Stimulated activated CD4-positive, alpha-beta T cell treated with anti-CD3 and anti-CD28 coated beads, Interleukin-1b, Interleukin-23, amount 100 ng/mL, for 1 hour (primary cell): ENCODE data around the gene FNBP1.

ENCODE experiments used
- DNase-seq, 2 donors: peaks; one replicate each; pipeline ENCODE4 v3.0.0-alpha.2; 2020; ENCODE audit warnings: low read depth in 2 of 2

Gene FNBP1

GRCh38 chr9:129889941-129890717, 152.9 kb downstream of the FNBP1 start:
- peak in 1 of 2 donors; percentile 64 for DNase-seq

DNA sequence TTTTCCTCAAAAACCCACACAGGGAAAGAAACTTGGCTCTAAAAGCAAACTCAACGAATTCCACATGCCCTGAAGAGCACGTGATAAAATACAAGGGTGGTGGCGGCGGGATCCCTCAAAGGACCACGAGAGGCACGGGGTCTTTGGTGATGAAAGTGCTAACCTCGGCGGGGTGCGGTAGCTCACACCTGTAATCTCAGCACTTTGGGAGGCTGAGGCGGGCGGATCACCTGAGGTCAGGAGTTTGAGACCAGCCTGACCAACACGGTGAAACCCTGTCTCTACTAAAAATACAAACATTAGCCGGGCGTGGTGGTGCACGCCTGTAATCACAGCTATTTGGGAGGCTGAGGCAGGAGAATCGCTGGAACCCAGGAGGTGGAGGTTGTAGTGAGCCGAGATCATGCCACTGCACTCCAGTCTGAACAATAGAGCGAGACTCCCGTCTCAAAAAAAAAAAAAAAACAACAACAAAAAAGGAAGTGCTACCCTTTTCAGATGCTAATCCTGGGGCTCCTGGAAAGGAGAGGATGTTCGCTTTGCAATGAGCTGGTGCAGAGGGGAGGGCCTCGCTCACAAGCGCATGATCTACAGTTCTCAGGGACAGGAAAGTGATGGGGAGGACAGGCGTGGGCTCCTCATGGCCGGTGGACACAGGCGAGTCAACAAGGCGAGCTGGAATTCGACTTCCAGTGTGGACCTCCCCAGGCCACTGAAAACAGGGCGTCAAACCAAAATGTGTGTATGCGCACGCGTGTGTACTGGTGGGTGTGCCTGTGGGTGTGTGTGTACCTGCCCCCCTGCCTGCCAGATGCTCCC, 153.7 kb downstream of the FNBP1 start:
- DNase-seq, result no peak

DNA sequence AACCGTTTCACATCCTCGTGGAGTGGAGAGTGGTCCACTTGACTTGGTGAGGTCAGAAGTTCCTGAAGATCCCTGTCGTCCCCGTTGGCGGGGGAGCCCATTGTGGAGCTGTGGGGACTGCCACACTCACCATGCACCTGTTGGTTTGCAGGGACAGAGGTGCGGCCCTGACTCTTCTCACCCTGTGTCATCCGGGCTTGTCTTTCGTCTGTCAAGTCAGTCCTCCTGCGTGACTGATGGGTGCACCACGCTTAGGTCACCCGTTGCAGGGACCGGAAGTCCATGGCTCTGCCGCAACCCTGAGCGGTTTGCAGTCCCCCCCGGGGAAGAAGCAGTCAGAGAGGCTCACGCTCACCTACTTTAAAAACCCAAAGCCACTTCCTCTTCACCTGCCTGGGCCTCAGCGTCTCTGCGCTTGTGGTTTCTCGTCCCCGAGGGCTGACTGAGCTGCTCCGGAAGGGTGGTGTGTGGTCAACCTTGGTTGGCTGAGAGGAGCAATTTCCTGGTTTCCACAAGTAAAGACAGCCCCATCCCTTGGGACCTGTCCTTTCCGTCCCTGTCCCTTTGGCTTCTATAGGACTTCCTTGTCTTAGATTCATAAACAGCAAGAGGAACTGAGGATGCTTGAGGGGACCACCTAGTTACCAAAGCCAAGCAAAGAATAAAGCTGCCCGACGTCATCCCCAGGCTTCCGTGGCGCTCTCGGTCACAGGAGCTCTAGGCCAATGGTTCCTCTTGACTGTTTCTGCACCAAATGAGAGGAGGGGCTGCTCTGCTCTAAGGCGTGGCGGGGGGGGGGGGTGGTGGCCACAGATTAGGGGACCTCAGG, 154.5 kb downstream of the FNBP1 start:
- peak; percentile 53 to 79 for DNase-seq

DNA sequence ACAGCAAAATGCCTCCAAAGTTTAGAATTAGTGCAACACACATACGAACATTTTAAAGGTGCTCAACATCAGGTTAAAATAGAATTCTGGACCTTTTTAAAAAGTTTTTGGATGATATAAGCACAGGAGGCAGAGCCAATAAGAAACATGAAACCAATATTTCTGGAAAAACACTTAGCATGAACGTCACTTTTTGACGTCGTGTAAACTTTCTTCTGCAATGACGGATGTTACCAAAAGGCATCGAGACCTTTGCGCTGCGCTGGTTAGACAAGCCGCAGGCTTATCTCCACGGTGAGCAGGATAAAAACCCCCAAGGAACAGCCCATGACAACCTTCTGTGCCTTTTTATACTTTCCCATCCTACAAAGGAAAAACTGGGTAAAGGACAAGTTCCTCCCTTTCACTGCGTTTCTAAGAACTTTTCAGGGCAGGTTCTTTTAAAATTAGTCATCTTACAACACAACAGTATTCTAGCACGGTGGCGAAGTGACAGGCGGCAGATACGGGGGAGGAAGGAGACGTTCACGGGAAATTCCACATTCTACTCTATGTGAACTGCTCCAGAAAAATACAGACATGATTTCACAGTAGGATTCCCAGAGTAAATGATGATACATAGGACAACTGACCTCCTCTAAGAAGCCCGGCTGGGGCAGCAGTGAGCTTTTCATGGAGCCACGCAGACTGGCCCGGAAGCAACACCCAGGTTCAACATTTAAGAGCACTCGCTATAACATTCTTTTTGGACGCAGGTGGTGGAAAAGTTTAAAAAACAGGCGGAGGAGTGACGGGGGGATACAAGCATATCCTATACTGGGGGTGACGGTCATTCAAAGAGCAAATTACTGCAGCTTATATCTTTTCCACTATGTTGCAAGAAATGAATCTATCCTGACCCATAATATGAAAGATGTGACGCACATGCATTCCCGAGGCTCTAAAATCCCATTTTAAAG, 155.4 kb downstream of the FNBP1 start:
- DNase-seq, result no peak

GRCh38 chr9:129886226-129887174, 156.5 kb downstream of the FNBP1 start:
- DNase-seq, result no peak

- DNase-seq, result peak; percentile 81 to 90
These were observed 157.3 kb downstream of the FNBP1 start for GRCh38 chr9:129885670-129886106.

DNA sequence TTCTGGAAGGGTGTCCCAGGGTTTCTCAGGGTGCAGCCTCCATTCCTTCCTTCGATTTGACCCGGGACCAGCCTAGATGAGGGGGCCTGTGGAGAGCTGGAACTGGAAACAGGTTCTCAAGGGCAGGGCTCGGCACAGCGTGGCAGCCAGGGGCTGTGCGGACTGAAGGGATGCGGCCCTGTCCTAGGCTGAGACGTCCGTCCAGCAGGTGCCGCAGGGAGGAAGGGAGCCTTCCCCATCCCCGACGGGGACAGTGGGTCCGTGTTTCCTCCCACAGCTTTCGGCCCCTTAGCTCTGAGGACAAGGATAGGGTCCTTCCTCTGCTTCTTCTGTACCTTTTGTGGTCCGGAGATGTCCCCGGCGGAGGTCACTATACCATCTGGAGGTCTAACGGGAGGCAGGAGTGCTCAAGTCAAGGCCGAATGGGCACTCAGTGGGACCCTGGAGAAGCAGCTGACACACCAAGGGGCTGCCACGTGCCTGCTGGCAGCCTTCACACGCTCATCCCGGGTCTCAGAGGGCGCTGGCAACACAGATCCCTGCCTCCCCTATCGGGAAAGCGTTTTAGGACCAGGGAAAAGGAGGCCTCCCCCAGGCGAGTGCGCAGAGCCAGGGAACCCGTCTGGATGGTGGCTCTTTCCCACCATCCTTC, 157.8 kb downstream of the FNBP1 start:
- DNase-seq, result no peak

DNA sequence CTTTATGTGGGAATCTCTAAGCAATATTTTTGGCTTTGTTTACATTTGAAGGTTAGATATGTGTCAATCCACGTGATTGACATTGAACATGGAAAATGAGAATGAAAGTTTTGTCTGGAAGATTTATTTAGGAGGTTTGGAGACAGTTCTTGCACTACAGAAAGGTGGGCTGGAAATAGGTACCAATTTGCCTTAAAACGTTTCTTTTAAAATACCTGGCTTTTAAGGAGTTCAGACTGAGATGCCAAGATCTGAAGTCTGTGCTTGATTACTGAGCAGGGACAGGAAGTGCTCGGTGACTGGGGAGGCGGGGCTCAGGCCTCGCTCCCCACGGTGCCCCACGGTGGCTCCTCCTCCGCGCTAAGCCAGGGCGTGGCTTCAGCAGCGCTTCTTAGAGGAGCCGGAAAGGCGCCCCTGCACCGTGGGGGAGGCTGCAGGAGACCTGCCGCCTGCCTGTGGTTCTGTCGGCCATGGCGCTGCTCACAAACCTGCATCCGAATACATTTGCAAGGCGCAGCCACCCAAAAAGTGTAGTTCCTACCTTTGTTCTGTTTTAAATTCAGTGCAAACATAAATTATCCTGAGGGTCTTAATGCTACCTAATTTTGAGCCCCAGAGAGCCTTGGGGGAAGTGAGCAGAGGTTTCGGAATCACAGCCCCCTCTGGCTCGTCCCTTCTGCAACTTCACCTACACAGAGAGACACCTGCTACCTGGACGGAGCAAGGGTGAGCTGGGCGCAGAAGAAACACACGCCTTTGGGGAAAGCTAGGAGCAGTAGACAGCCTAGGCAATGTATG, 158.6 kb downstream of the FNBP1 start:
- peak; percentile 87 to 92 for DNase-seq

GRCh38 chr9:129881547-129882324, 161.3 kb downstream of the FNBP1 start:
- DNase-seq, result no peak

DNA sequence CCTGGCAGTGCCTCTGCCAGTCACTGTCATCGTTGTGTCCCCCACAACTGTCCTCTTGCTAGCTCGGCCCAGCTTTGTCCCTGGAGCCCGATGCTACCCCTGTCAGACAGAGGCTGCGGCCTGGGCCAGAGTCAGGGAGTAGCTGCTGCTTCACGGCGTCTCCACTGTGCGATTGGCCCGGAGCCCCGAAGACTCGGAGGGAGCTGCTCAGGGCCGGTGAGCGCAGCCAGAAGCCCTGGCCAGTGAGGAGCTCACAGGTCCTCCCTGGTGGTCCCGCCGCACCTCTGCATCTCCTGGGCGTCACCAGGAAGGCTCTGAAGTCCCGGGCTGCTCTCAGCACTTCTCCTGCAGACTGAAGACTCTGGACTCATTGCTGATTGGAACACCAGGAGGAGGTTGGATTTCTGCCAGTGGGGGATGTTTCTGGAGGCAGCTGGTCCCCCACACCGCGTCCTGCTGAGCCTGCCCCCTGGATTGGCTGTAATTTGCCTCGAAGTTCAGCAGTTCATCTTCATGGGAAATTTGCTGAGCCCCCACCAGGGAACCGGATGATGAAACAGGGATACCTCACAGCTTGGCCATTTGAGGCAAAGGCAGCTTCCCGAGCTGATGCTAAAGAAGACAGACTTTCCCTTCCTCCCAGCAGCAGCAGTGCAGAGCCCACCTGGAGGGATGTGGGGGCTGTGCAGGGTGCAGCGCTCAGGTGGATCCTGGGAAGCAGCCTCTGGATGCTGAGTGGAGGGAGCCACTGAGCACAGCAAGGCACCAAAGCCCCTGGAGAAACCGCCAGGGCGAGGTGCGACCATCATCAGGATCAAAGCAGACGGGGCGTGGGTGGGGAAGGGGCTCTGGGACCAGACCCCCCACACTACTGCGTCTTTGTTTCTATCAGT, 162.1 kb downstream of the FNBP1 start:
- no peak for DNase-seq

- no peak for DNase-seq
These were observed 162.9 kb downstream of the FNBP1 start for GRCh38 chr9:129879991-129880653.

- DNase-seq, result no peak
These were observed 163.8 kb downstream of the FNBP1 start for GRCh38 chr9:129879103-129879699.

DNA sequence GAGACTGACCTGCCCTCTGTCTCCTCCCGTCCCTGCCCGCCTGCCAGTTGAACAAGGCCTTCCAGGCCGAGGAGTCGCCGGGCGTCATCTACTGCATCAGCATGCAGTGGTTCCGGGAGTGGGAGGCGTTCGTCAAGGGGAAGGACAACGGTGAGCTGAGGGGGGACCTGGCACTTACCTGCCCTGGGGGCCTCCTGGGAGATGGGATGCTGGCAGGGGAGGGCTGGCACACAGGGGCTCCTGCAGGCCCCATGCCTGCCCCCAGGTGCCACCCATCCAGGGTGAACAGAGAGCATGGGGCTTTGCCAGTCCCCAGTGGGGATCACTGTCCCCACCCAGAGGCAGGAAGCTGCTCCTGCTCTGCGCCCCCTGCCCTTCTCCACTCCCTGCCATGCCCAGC, 164.7 kb downstream of the FNBP1 start:
- DNase-seq, result no peak

DNA sequence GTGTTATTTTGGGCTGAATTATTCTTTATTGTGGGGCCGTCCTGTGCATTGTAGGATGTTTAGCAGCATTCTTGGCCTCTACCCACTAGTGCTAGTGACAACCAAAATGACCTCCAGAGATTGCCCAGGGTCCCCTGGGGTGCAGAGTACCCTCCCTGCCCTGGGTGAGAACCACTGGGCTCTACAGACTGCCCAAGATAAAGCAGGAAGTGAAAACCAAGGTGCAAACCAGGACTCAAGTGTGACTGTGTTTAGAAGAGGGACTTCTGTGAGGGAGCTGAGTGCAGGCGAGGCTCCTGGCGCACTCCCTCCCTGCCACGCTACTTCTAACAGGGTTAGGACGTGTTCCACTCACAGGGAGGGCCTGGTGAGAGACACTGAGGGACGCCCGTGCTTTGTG, 166.2 kb downstream of the FNBP1 start:
- no peak for DNase-seq

DNA sequence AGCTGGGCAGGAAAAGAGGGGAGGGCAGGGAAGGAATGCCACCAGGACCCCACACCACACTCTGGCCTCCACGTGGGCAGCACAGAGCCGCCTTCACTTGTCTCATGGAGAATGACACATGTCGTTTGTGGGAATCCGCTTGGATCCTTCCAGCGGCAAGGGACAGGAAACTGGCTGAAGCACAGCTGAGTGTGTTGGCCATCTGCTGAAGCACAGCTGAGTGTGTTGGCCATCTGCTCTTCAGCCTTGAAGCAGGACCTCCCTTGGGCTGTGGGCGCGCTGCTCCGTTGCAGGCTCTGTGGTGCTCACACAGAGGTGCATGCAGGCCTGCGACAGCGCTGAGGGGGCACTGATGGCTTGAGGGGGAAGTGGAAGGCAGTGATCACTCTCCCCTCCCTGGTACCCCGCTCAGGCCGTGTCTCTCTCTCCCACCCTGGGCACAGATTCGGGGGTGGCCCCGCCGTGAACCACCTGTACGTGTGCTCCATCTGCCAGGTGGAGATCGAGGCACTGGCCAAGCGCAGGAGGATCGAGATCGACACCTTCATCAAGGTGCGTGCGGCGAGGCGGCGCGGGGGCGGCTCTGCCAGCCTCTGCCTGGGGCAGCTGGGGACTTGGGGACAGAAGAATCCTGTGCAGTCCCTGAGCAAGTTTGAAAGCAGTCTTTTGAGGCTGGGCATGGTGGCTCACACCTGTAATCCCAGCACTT, 167.1 kb downstream of the FNBP1 start:
- no peak for DNase-seq
